ENCODE data around the gene BTC. TPM values are rescaled to one million over a fixed set of nuclear protein-coding genes. Genes with fewer than 3 reads are reported as not detected.
"Not testable (repeated sequence)": the region's sequence is repeated elsewhere in the genome, so short reads cannot be mapped to it uniquely, and the experiment has no call there.

BTC gene
- total RNA-seq, 2 experiments from 2014 or later = not detected

DNA sequence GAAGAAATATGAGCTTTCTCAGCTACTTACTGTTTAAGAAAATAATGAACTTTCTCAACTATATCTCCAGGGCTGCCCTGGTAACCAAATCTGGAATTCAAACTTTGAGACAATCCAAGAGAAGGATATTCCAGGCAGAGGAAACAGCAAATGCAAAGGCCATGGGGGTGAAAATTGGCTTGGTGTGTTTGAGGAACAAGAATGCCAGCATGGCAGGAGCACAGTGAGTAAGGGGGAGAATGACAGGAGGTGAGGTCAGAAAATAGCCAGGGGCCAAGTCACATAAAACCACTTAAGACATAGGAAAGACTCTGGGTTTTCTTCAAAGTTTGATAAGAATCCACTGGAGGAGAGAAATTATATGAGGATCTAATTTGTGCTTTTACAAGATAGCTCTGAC lies 27.2 kb upstream of the BTC start:
- ChIA-PET POLR2A (no interaction called here), CTCF (no interaction called here)
- ATAC-seq (ENCODE audit: poor library complexity) = no peak
- Mint-ChIP-seq H3K36me3 (ENCODE audit: low read depth) (no peaks in the 10 kb centered on the region), H3K9me3 (no peaks in the 10 kb centered on the region), H3K4me1 (ENCODE audit: low read depth) (no peaks in the 10 kb centered on the region), H3K27me3 (peaks cover 11% of the 10 kb centered on the region), H3K27ac (no peak overlapping the region), H3K4me3 (no peak overlapping the region)
- TF ChIP-seq, protein P1, sequence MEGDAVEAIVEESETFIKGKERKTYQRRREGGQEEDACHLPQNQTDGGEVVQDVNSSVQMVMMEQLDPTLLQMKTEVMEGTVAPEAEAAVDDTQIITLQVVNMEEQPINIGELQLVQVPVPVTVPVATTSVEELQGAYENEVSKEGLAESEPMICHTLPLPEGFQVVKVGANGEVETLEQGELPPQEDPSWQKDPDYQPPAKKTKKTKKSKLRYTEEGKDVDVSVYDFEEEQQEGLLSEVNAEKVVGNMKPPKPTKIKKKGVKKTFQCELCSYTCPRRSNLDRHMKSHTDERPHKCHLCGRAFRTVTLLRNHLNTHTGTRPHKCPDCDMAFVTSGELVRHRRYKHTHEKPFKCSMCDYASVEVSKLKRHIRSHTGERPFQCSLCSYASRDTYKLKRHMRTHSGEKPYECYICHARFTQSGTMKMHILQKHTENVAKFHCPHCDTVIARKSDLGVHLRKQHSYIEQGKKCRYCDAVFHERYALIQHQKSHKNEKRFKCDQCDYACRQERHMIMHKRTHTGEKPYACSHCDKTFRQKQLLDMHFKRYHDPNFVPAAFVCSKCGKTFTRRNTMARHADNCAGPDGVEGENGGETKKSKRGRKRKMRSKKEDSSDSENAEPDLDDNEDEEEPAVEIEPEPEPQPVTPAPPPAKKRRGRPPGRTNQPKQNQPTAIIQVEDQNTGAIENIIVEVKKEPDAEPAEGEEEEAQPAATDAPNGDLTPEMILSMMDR (IDR thresholded peaks at IDR 0.05) = no peak
- intact Hi-C loops (cut with DNase I, micrococcal nuclease) = no loop called here
- Histone ChIP-seq H3K27me3 (ENCODE audit: control insufficient read depth in 1 of 2, insufficient read depth in 2 of 2, low read length in 2 of 2) (no peaks in the 10 kb centered on the region), H3K9me3 (ENCODE audit: control insufficient read depth in 1 of 2, insufficient read depth in 1 of 2, low read length in 2 of 2) (no peaks in the 10 kb centered on the region), H3K4me1 (ENCODE audit: insufficient read depth, low read length) (no peaks in the 10 kb centered on the region), H3K27ac (ENCODE audit: low read depth in 1 of 2, low read length in 2 of 2) (no peak overlapping the region), H3K4me3 (ENCODE audit: low read length) (no peak overlapping the region), H3K36me3 (ENCODE audit: insufficient read depth, low read length) (no peaks in the 10 kb centered on the region)
- no peak for DNase-seq

DNA sequence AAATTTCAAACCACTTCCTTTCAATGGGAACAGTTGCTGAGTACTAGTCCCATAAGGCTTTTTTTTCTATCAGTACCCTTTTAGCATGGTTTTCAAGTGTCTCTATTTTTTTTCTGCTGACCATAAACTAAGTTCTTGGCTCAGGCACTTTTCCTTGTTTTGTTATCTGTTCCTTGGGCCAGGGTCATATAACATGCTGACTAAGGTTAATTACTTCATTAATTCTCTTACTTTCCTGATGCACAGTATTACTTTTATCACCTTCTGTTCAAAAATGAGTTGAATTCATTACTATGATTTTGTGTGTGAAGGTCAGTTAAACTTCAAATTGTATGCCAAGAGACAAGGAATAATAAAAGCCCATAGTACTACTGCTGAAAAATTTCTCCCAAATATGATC lies 19.7 kb upstream of the BTC start:
- no peak overlapping the region for H3K4me3 Mint-ChIP-seq
- H3K36me3 Mint-ChIP-seq (ENCODE audit: low read depth) = no peaks in the 10 kb centered on the region

DNA sequence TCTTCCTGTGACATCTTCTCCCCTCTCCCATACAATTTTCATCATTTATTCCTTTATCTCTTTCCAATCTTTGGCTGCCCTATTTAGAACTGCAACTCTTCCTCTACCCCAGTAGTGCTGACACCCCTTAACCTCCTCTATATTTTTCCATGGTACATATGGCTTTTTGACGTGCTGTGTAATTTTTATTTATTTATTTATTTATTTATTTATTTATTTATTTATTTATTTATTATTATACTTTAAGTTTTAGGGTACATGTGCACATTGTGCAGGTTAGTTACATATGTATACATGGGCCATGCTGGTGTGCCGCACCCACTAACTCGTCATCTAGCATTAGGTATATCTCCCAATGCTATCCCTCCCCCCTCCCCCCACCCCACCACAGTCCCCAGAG lies 17.7 kb upstream of the BTC start:
- H3K4me1 ChIP-seq (ENCODE audit: insufficient read depth, low read length); H3K4me3 Mint-ChIP-seq; H3K9me3 ChIP-seq (ENCODE audit: control insufficient read depth in 1 of 2, insufficient read depth in 1 of 2, low read length in 2 of 2); H3K27ac Mint-ChIP-seq; H3K36me3 ChIP-seq (ENCODE audit: insufficient read depth, low read length); H3K4me1 Mint-ChIP-seq (ENCODE audit: low read depth); H3K9me3 Mint-ChIP-seq; ATAC-seq (ENCODE audit: poor library complexity); intact Hi-C loops (cut with DNase I, micrococcal nuclease); H3K27ac ChIP-seq (ENCODE audit: low read depth in 1 of 2, low read length in 2 of 2); DNase-seq; H3K36me3 Mint-ChIP-seq (ENCODE audit: low read depth); H3K4me3 ChIP-seq (ENCODE audit: low read length); H3K27me3 ChIP-seq (ENCODE audit: control insufficient read depth in 1 of 2, insufficient read depth in 2 of 2, low read length in 2 of 2); CTCF ChIA-PET; POLR2A ChIA-PET: not testable (repeated sequence)
- H3K27me3 Mint-ChIP-seq = peaks cover 15% of the 10 kb centered on the region

More for the DNA sequence above, 19.7 kb upstream of the BTC start:
- no peaks in the 10 kb centered on the region for H3K4me1 ChIP-seq (ENCODE audit: insufficient read depth, low read length)
- no peaks in the 10 kb centered on the region for H3K4me1 Mint-ChIP-seq (ENCODE audit: low read depth)
- CTCF ChIA-PET = no interaction called here
- TF ChIP-seq, protein P1 (IDR thresholded peaks at IDR 0.05) = no peak
- H3K36me3 ChIP-seq (ENCODE audit: insufficient read depth, low read length) = no peaks in the 10 kb centered on the region
- no peak overlapping the region for H3K27ac Mint-ChIP-seq
- no peak overlapping the region for H3K27ac ChIP-seq (ENCODE audit: low read depth in 1 of 2, low read length in 2 of 2)
- no peaks in the 10 kb centered on the region for H3K9me3 Mint-ChIP-seq
- H3K27me3 ChIP-seq (ENCODE audit: control insufficient read depth in 1 of 2, insufficient read depth in 2 of 2, low read length in 2 of 2) = no peaks in the 10 kb centered on the region
- no peaks in the 10 kb centered on the region for H3K9me3 ChIP-seq (ENCODE audit: control insufficient read depth in 1 of 2, insufficient read depth in 1 of 2, low read length in 2 of 2)
- H3K4me3 ChIP-seq (ENCODE audit: low read length) = no peak overlapping the region
- POLR2A ChIA-PET = no interaction called here
- ATAC-seq (ENCODE audit: poor library complexity) = no peak
- intact Hi-C loops (cut with DNase I, micrococcal nuclease) = no loop called here
- no peak for DNase-seq
- H3K27me3 Mint-ChIP-seq = peaks cover 12% of the 10 kb centered on the region

DNA sequence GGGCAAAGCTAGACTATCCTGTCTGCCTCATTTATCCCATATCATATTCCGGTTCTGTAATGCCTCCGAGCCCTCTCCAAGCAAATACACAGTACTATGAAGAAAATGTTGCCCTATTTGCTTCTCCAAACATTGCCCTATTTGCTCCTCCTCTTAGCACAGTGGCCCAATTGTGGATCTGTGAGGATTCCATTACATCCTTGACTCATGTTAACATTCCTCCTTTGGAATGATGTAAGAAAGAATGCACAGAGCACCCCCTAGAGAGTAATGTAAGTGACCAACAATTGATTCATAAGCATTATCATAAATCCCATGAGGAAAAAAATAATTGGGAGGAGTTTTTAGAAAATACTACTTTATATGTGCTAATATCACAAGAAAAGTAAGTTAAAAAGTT lies 11.3 kb upstream of the BTC start:
- TF ChIP-seq, protein P1 (IDR thresholded peaks at IDR 0.05) = no peak
- H3K9me3 ChIP-seq (ENCODE audit: control insufficient read depth in 1 of 2, insufficient read depth in 1 of 2, low read length in 2 of 2) = no peaks in the 10 kb centered on the region
- ChIA-PET POLR2A (interaction anchor here (0.6 kb wide), 1 partner anchor 304 kb away, joined by 3 read pairs; no protein-coding TSS in a partner anchor), CTCF (no interaction called here)
- Mint-ChIP-seq H3K9me3 (no peaks in the 10 kb centered on the region), H3K4me1 (ENCODE audit: low read depth) (no peaks in the 10 kb centered on the region), H3K4me3 (no peak overlapping the region), H3K36me3 (ENCODE audit: low read depth) (no peaks in the 10 kb centered on the region), H3K27me3 (peaks cover 9% of the 10 kb centered on the region), H3K27ac (no peak overlapping the region)
- no peaks in the 10 kb centered on the region for H3K4me1 ChIP-seq (ENCODE audit: insufficient read depth, low read length)
- no peaks in the 10 kb centered on the region for H3K27me3 ChIP-seq (ENCODE audit: control insufficient read depth in 1 of 2, insufficient read depth in 2 of 2, low read length in 2 of 2)
- H3K27ac ChIP-seq (ENCODE audit: low read depth in 1 of 2, low read length in 2 of 2) = no peak overlapping the region
- no peak overlapping the region for H3K4me3 ChIP-seq (ENCODE audit: low read length)
- intact Hi-C loops (cut with DNase I, micrococcal nuclease) = no loop called here
- DNase-seq (no peak), ATAC-seq (ENCODE audit: poor library complexity) (no peak)
- no peaks in the 10 kb centered on the region for H3K36me3 ChIP-seq (ENCODE audit: insufficient read depth, low read length)

All from CD4-positive, alpha-beta T cell (primary cell).